Loucy (cell line): Measurements from ENCODE around the gene CHST11.

ENCODE experiments used
- EZH2phosphoT487 ChIP-seq: fragments of 200-600 bp; IDR thresholded peaks from 2 replicates; pipeline ENCODE4 v1.6.1; 2018; ENCODE audit warnings: antibody characterized with exemption, mild to moderate bottlenecking, moderate library complexity, borderline replicate concordance
- TF ChIP-seq, protein P1 (sequence below): fragments of 200-600 bp; sonication (generic); conservative IDR thresholded peaks from 2 replicates; pipeline ENCODE4 v1.5.1; 2014; ENCODE audit warnings: mild to moderate bottlenecking, antibody characterized with exemption, low read length

DNA sequence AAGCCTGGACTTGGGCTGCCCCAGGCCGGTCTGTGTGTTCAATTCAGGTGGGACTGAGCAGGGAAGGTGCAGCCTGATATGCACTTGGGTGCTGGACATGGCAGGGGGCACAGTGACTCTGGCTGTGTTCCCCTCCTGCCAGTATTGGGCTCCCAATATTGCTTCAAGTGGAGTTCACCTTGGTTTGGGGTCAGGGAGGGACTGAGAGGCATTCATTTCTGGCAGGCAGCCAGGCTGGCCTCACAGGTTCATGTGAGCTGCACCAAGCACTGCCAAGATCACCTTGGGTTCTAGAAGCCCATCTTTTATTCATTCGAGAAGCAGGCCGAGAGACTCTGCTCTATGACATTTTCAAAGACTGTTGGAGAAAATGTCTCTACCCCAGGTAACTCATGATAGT lies 245.0 kb downstream of the CHST11 start:
- TF ChIP-seq, protein P1, sequence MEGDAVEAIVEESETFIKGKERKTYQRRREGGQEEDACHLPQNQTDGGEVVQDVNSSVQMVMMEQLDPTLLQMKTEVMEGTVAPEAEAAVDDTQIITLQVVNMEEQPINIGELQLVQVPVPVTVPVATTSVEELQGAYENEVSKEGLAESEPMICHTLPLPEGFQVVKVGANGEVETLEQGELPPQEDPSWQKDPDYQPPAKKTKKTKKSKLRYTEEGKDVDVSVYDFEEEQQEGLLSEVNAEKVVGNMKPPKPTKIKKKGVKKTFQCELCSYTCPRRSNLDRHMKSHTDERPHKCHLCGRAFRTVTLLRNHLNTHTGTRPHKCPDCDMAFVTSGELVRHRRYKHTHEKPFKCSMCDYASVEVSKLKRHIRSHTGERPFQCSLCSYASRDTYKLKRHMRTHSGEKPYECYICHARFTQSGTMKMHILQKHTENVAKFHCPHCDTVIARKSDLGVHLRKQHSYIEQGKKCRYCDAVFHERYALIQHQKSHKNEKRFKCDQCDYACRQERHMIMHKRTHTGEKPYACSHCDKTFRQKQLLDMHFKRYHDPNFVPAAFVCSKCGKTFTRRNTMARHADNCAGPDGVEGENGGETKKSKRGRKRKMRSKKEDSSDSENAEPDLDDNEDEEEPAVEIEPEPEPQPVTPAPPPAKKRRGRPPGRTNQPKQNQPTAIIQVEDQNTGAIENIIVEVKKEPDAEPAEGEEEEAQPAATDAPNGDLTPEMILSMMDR, result no peak
- no peak for TF ChIP-seq EZH2phosphoT487
